Mesendoderm (in vitro differentiated cells): ENCODE measurements around the gene DFFB.

Experiments used
- DNase-seq: peaks from one replicate; pipeline ENCODE4 v3.0.0; 2013
- H2AK5ac ChIP-seq: 2 replicates; pipeline ENCODE4 v1.6.1; 2013; ENCODE audit warnings: low read length, inconsistent platforms
- H2BK120ac ChIP-seq: 2 replicates; pipeline ENCODE4 v1.6.1; 2013; ENCODE audit warnings: low read depth, mild to moderate bottlenecking, low read length, moderate library complexity, mixed read lengths
- H2BK15ac ChIP-seq: replicated peaks from 2 replicates; pipeline ENCODE4 v1.6.1; 2013; ENCODE audit warnings: low read depth, mild to moderate bottlenecking, moderate library complexity
- H2BK5ac ChIP-seq: 2 replicates; pipeline ENCODE4 v1.6.1; 2013; ENCODE audit warnings: low read length, inconsistent platforms
- H3K18ac ChIP-seq: 2 replicates; pipeline ENCODE4 v1.6.1; 2013; ENCODE audit warnings: mild to moderate bottlenecking, low read length, mixed read lengths
- H3K23ac ChIP-seq: one replicate; pipeline ENCODE4 v1.6.1; 2013; ENCODE audit warnings: low read length
- H3K27ac ChIP-seq: 2 replicates; pipeline ENCODE4 v1.5.1; 2013; ENCODE audit warnings: low read depth, mild to moderate bottlenecking, inconsistent platforms, low read length, moderate library complexity
- H3K27me3 ChIP-seq: 2 replicates; pipeline ENCODE4 v1.6.1; 2013; ENCODE audit warnings: low read length, control low read depth, mild to moderate bottlenecking, inconsistent platforms; ENCODE audit not compliant: insufficient read depth, poor library complexity
- H3K36me3 ChIP-seq: 2 replicates; pipeline ENCODE4 v1.6.1; 2013; ENCODE audit warnings: low read length, inconsistent platforms; ENCODE audit not compliant: control insufficient read depth, insufficient read depth
- H3K4ac ChIP-seq: one replicate; pipeline ENCODE4 v1.6.1; 2013; ENCODE audit warnings: low read depth, mild to moderate bottlenecking, low read length, moderate library complexity
- H3K4me1 ChIP-seq: 2 replicates; pipeline ENCODE4 v1.6.1; 2013; ENCODE audit warnings: low read depth, low read length, inconsistent platforms; ENCODE audit not compliant: control insufficient read depth
- H3K4me2 ChIP-seq: 2 replicates; pipeline ENCODE4 v1.6.1; 2013; ENCODE audit warnings: low read length
- H3K4me3 ChIP-seq: 2 replicates; pipeline ENCODE4 v1.5.1; 2013; ENCODE audit warnings: mild to moderate bottlenecking, low read length
- H3K56ac ChIP-seq: one replicate; pipeline ENCODE4 v1.6.1; 2013; ENCODE audit warnings: low read length
- H3K79me1 ChIP-seq: 2 replicates; pipeline ENCODE4 v1.6.1; 2013; ENCODE audit warnings: low read length, inconsistent platforms
- H3K79me2 ChIP-seq: 2 replicates; pipeline ENCODE4 v1.6.1; 2013; ENCODE audit warnings: mild to moderate bottlenecking, low read length; ENCODE audit not compliant: control insufficient read depth, insufficient read depth
- H3K9ac ChIP-seq: 2 replicates; pipeline ENCODE4 v1.6.1; 2013; ENCODE audit warnings: low read length, inconsistent platforms
- H4K5ac ChIP-seq: one replicate; pipeline ENCODE4 v1.6.1; 2013; ENCODE audit warnings: low read length
- H4K8ac ChIP-seq: one replicate; pipeline ENCODE4 v1.6.1; 2013; ENCODE audit warnings: low read depth, mild to moderate bottlenecking, control low read depth, low read length, moderate library complexity
- WGBS: extraction: QIAGEN DNeasy Blood & Tissue Kit; methylation state at CpG from one replicate; pipeline ENCODE4 v1.1.7; 2013; ENCODE audit warnings: low lambda C conversion rate, missing lambda C conversion rate; ENCODE audit not compliant: insufficient coverage; ENCODE audit errors: extremely low coverage; 5-methylcytosine and 5-hydroxymethylcytosine counted together

The DFFB gene

DNA sequence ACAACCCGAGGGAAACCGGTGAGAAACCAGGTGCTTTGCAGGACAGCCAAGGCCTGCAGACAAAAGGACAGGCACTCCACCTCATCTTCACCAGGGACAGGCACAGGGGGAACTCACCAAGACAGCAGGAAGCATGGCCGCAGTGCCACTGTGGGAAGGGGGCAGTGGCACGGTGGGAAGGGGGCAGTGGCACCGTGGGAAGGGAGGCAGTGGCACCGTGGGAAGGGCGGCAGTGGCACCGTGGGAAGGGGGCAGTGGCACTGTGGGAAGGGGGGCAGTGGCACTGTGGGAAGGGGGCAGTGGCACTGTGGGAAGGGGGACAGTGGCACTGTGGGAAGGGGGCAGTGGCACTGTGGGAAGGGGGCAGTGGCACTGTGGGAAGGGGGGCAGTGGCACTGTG, 32.6 kb upstream of the DFFB start:
- H4K8ac ChIP-seq = no peak overlapping the region

DNA sequence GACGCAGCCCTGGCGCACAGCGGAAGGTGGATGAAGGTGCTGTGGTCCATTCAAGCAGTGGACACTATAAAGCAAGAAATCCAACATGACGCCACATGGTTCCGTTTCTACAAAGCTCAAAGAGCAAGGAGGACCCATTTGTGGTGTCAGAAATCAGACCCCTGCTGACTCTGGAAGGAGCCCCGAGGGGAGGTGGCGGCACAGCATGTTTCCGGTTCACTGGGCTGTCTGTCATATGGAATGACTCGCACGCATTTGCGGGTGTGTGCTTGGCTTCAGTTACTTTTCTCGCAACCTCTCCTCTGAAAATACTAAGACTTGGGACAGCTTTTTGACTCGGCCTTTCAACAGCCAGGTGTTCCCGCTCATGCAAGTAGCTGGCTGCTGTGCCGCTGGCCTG, 31.9 kb upstream of the DFFB start:
- no peak overlapping the region for H2AK5ac ChIP-seq
- H3K4me1 ChIP-seq = no peaks in the 10 kb centered on the region
- no peak overlapping the region for H2BK5ac ChIP-seq
- no peak overlapping the region for H3K4me2 ChIP-seq
- no peak overlapping the region for H3K27ac ChIP-seq
- no peak overlapping the region for H3K18ac ChIP-seq
- H3K56ac ChIP-seq = no peak overlapping the region
- no peak overlapping the region for H4K8ac ChIP-seq
- H3K36me3 ChIP-seq = peaks cover 5% of the 10 kb centered on the region
- no peaks in the 10 kb centered on the region for H3K79me1 ChIP-seq
- H3K9ac ChIP-seq = no peak overlapping the region
- no CpG with 5 or more reads among the region's 15 CpGs for WGBS
- H3K4ac ChIP-seq = no peak overlapping the region
- no peak overlapping the region for H4K5ac ChIP-seq
- no peak overlapping the region for H3K4me3 ChIP-seq
- no peak overlapping the region for H2BK120ac ChIP-seq
- no peaks in the 10 kb centered on the region for H3K27me3 ChIP-seq
- H3K23ac ChIP-seq = no peak overlapping the region
- no peak overlapping the region for H2BK15ac ChIP-seq
- no peak for DNase-seq
- H3K79me2 ChIP-seq = no peaks in the 10 kb centered on the region

More for the DNA sequence above, 32.6 kb upstream of the DFFB start:
- no peak overlapping the region for H3K27ac ChIP-seq
- no peak overlapping the region for H3K9ac ChIP-seq
- no peak overlapping the region for H2BK120ac ChIP-seq
- no peak overlapping the region for H3K56ac ChIP-seq
- H3K79me2 ChIP-seq = no peaks in the 10 kb centered on the region
- no peak overlapping the region for H2BK5ac ChIP-seq
- peaks cover 4% of the 10 kb centered on the region for H3K36me3 ChIP-seq
- H2AK5ac ChIP-seq = no peak overlapping the region
- no CpG with 5 or more reads among the region's 8 CpGs for WGBS
- no peak overlapping the region for H3K4ac ChIP-seq
- H3K18ac ChIP-seq = no peak overlapping the region
- H3K4me3 ChIP-seq = no peak overlapping the region
- H3K79me1 ChIP-seq = no peaks in the 10 kb centered on the region
- no peak overlapping the region for H3K23ac ChIP-seq
- no peak for DNase-seq
- no peak overlapping the region for H2BK15ac ChIP-seq
- no peak overlapping the region for H3K4me2 ChIP-seq
- H4K5ac ChIP-seq = no peak overlapping the region
- H3K4me1 ChIP-seq = no peaks in the 10 kb centered on the region
- no peaks in the 10 kb centered on the region for H3K27me3 ChIP-seq

DNA sequence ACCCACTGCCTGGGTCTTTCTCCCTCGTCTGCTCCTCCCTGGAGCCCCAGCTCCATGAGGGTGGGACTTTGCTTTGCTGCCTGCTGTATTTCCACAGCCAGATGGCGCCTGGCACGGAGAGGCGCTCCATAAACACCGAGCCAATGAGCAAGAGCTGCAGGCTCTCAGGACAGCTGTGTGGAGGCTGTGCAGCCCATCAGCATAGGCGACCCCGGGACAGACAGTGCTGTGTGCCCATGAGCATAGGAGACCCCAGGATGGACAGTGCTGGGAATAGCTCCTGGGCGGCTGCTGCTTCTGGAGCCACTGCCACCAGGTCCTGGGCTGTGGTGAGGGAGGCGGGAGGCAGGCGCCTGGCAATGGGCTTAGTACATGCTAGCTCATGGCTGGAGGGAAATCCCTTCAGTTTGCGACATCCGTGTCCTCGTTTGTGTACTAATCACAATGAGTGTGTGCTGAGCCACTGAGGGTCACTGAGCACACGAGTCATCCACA, 29.4 kb upstream of the DFFB start:
- Histone ChIP-seq H3K27me3 (no peaks in the 10 kb centered on the region), H2AK5ac (no peak overlapping the region), H3K27ac (no peak overlapping the region), H2BK5ac (no peak overlapping the region), H3K9ac (no peak overlapping the region), H3K4ac (no peak overlapping the region), H3K4me3 (no peak overlapping the region), H3K23ac (no peak overlapping the region), H4K8ac (no peak overlapping the region), H3K36me3 (peaks cover 5% of the 10 kb centered on the region), H4K5ac (no peak overlapping the region), H3K79me1 (no peaks in the 10 kb centered on the region), H3K4me1 (no peaks in the 10 kb centered on the region), H3K18ac (no peak overlapping the region), H2BK120ac (no peak overlapping the region), H3K56ac (no peak overlapping the region), H3K4me2 (no peak overlapping the region), H3K79me2 (no peaks in the 10 kb centered on the region), H2BK15ac (no peak overlapping the region)
- WGBS = no CpG with 5 or more reads among the region's 14 CpGs
- DNase-seq = peak; percentile 53

DNA sequence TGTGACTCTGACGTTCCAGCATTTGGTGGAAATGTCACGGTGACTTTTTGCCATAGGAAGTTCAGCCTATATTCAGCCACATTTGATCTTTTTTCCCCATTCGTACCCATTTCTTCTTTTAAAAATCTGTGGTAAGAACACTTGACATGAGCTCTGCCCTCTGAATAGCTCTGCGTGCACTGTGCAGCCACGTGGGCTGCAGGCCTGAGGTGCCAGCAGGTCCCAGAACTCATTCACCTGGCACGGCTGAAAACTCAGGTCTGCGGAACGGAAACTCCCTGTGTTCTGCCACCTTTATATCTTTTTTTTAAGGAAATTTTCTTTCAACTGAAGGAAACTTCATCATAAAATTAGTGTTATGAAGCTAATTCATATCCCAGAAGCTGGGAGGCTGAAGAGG, 28.9 kb upstream of the DFFB start:
- no CpG with 5 or more reads among the region's 8 CpGs for WGBS
- no peak overlapping the region for H2BK120ac ChIP-seq
- no peak overlapping the region for H3K27ac ChIP-seq
- no peak overlapping the region for H3K18ac ChIP-seq
- peaks cover 5% of the 10 kb centered on the region for H3K36me3 ChIP-seq
- H3K4me1 ChIP-seq = no peaks in the 10 kb centered on the region
- no peak overlapping the region for H3K23ac ChIP-seq
- H3K79me1 ChIP-seq = no peaks in the 10 kb centered on the region
- H4K8ac ChIP-seq = no peak overlapping the region
- no peak overlapping the region for H2BK5ac ChIP-seq
- no peak overlapping the region for H3K4me3 ChIP-seq
- H3K27me3 ChIP-seq = no peaks in the 10 kb centered on the region
- no peak overlapping the region for H2BK15ac ChIP-seq
- H3K56ac ChIP-seq = no peak overlapping the region
- H4K5ac ChIP-seq = no peak overlapping the region
- DNase-seq = no peak
- no peak overlapping the region for H3K4ac ChIP-seq
- no peak overlapping the region for H3K9ac ChIP-seq
- H3K79me2 ChIP-seq = no peaks in the 10 kb centered on the region
- H2AK5ac ChIP-seq = no peak overlapping the region
- no peak overlapping the region for H3K4me2 ChIP-seq

DNA sequence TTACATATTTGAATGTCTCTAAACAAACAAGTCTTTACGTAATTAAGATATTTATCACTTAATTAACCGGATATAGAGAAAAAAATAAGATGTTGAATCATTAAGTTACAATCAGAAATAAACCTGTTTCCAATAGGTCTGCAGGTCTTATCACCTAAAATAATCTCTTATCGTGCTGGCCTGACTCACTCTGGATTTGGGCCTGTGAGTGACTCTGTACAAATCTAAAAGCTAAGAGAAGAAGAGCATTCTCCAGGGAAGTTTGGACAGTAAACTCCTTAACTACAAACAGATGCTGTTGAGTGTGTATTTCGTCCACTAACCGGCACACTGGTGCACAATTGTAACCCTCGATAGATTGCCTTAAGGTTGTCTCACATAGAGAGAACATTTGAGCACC, 25.6 kb upstream of the DFFB start:
- Histone ChIP-seq H3K4me3 (no peak overlapping the region), H3K4ac (no peak overlapping the region), H4K8ac (no peak overlapping the region), H2BK15ac (no peak overlapping the region), H3K36me3 (peaks cover 5% of the 10 kb centered on the region), H4K5ac (no peak overlapping the region), H3K27me3 (no peaks in the 10 kb centered on the region), H3K9ac (no peak overlapping the region), H3K4me2 (no peak overlapping the region), H2AK5ac (no peak overlapping the region), H3K18ac (no peak overlapping the region), H2BK5ac (no peak overlapping the region), H3K23ac (no peak overlapping the region), H3K56ac (no peak overlapping the region), H3K27ac (no peak overlapping the region), H3K4me1 (no peaks in the 10 kb centered on the region), H2BK120ac (no peak overlapping the region), H3K79me2 (no peaks in the 10 kb centered on the region), H3K79me1 (no peaks in the 10 kb centered on the region)
- no peak for DNase-seq
- no CpG with 5 or more reads among the region's 6 CpGs for WGBS

DNA sequence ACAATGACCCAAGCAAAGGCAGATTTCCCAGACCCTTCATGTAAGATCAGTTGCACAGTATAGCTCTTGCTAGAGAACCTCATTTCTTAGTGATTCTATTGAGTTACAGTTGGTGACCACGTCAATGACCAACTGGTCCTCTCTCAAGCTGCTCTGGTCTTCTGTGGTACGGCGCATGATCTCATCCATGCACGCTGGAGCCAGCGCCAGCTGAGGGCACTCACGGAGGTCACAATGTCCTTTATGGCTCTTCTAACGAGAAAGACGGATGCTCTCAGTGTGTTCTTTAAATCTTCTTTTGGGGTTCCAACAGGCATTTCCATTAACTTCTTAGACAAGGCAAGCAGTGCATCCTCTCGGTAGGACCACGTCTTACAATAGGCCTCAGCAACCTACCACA, 22.6 kb upstream of the DFFB start:
- H2BK15ac ChIP-seq = no peak overlapping the region
- no CpG with 5 or more reads among the region's 10 CpGs for WGBS
- H3K4me2 ChIP-seq = no peak overlapping the region
- H3K4me3 ChIP-seq = no peak overlapping the region
- no peak overlapping the region for H3K4ac ChIP-seq
- peaks cover 6% of the 10 kb centered on the region for H3K36me3 ChIP-seq
- no peak overlapping the region for H2AK5ac ChIP-seq
- H3K79me2 ChIP-seq = no peaks in the 10 kb centered on the region
- H3K56ac ChIP-seq = no peak overlapping the region
- H4K8ac ChIP-seq = no peak overlapping the region
- no peaks in the 10 kb centered on the region for H3K79me1 ChIP-seq
- no peak overlapping the region for H2BK120ac ChIP-seq
- no peak overlapping the region for H3K23ac ChIP-seq
- no peaks in the 10 kb centered on the region for H3K4me1 ChIP-seq
- no peak overlapping the region for H4K5ac ChIP-seq
- H2BK5ac ChIP-seq = no peak overlapping the region
- H3K27me3 ChIP-seq = no peaks in the 10 kb centered on the region
- DNase-seq = no peak
- H3K18ac ChIP-seq = no peak overlapping the region
- no peak overlapping the region for H3K9ac ChIP-seq
- H3K27ac ChIP-seq = no peak overlapping the region
